HFFc6 (cell line): ENCODE data around the gene THUMPD2. TPM values are rescaled to one million over a fixed set of nuclear protein-coding genes. Genes with fewer than 3 reads are reported as not detected.

Experiments used
- DNase-seq: peaks from one replicate; pipeline ENCODE4 v3.0.0-alpha.2; 2018
- H3K27ac Mint-ChIP-seq: 2 replicates; pipeline ENCODE4 v1.8.0; 2020; ENCODE audit warnings: mild to moderate bottlenecking, mixed read lengths
- H3K27me3 Mint-ChIP-seq: 2 replicates; pipeline ENCODE4 v1.8.0; 2021; ENCODE audit warnings: mild to moderate bottlenecking, moderate library complexity, mixed read lengths; ENCODE audit not compliant: insufficient read depth
- H3K36me3 Mint-ChIP-seq: 2 replicates; pipeline ENCODE4 v1.8.0; 2021; ENCODE audit warnings: low read depth, mixed read lengths
- H3K4me1 Mint-ChIP-seq: 2 replicates; pipeline ENCODE4 v1.8.0; 2020; ENCODE audit warnings: low read depth, mixed read lengths
- H3K4me3 Mint-ChIP-seq: 2 replicates; pipeline ENCODE4 v1.8.0; 2020; ENCODE audit warnings: mild to moderate bottlenecking, moderate library complexity, mixed read lengths
- H3K9me3 Mint-ChIP-seq: 2 replicates; pipeline ENCODE4 v1.8.0; 2020; ENCODE audit warnings: mild to moderate bottlenecking, mixed read lengths
- total RNA-seq, 6 experiments: library from RNA; stranded (reverse); fragmentation: NEBNext Ultra II Directional; extraction: Animal tissue kit (Norgen Biotek cat#: 25700); gene quantifications; 2 replicates in 1 of 6; 3 replicates in 5 of 6; pipeline ENCODE4 v1.2.3, GENCODE V29; 2021
- TF ChIP-seq, protein P1 (sequence below): fragments of 200-600 bp; sonication (generic); IDR thresholded peaks from 2 replicates; pipeline ENCODE4 v1.5.0; 2021; ENCODE audit warnings: antibody characterized with exemption, mild to moderate bottlenecking

The THUMPD2 gene
- total RNA-seq, 6 experiments from 2014 or later, result 5.2 to 7.1 (median 6.1) TPM

DNA sequence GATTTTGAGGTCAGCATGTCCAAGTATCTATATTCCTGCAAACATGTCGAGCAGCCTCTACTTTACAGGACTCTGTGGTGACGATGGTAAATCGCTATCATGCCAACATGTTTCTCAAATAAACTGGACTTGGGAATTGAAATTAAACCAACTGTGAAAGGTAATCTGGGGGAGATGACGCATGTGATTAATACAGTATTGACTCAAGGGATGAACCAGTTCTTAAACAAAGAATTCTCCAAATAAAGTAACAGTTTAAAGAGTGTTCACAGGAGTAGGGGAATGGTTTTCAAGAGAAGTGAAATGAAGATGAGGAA is 54.3 kb downstream of the THUMPD2 start:
- TF ChIP-seq, protein P1, sequence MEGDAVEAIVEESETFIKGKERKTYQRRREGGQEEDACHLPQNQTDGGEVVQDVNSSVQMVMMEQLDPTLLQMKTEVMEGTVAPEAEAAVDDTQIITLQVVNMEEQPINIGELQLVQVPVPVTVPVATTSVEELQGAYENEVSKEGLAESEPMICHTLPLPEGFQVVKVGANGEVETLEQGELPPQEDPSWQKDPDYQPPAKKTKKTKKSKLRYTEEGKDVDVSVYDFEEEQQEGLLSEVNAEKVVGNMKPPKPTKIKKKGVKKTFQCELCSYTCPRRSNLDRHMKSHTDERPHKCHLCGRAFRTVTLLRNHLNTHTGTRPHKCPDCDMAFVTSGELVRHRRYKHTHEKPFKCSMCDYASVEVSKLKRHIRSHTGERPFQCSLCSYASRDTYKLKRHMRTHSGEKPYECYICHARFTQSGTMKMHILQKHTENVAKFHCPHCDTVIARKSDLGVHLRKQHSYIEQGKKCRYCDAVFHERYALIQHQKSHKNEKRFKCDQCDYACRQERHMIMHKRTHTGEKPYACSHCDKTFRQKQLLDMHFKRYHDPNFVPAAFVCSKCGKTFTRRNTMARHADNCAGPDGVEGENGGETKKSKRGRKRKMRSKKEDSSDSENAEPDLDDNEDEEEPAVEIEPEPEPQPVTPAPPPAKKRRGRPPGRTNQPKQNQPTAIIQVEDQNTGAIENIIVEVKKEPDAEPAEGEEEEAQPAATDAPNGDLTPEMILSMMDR, result no peak
- no peak for DNase-seq
- Mint-ChIP-seq H3K27ac (peak overlapping the region; percentile 87), H3K9me3 (no peaks in the 10 kb centered on the region), H3K36me3 (peaks cover 6% of the 10 kb centered on the region), H3K27me3 (no peaks in the 10 kb centered on the region), H3K4me1 (peaks cover 59% of the 10 kb centered on the region), H3K4me3 (peak overlapping the region; percentile 38)

DNA sequence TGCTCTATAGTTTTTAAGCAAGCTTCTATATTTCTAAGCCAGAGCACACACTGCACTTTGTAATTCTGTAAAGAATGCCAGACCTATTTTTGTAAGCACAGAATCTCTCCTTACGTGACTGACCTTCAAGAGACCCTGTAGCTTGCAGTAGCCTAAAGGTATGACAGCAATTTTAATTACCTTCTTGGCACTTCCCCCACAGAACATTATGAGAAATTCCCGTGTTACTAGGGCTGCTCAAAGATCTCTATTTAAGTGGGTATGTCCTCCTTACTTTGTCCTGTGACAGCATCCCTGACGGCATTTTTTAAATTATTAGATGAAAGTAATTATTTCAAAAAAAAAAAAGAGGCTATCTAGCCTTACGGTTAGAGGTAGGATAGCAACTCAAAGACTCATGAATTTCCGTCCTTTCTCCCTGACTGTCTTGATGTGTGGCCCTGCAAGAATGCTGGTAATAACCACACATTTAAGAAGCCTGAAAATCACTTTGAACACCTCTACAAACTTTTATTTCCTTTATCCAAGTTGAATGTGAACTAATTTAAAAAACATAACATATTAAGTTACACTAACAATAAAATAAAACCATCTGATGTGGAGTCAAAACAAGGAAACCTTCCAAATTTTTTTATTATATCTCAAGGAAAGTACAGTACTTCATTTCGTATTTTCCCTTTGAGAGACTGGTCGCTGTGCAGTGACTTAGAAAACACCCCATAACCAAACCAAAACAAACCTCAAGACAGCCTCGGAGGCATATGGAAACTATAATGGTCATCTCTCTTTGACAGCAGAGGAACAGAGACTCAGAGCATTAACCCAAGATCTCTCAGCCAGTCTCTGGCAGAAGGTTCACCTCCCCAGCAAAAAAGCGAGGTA is 54.9 kb downstream of the THUMPD2 start:
- Mint-ChIP-seq H3K9me3 (no peaks in the 10 kb centered on the region), H3K4me1 (peaks cover 55% of the 10 kb centered on the region), H3K27ac (peak overlapping the region; percentile 87), H3K27me3 (no peaks in the 10 kb centered on the region), H3K4me3 (peak overlapping the region; percentile 38; the same call in 1 of the 2 replicates), H3K36me3 (peaks cover 6% of the 10 kb centered on the region)
- no peak for DNase-seq
- TF ChIP-seq, protein P1, result no peak

DNA sequence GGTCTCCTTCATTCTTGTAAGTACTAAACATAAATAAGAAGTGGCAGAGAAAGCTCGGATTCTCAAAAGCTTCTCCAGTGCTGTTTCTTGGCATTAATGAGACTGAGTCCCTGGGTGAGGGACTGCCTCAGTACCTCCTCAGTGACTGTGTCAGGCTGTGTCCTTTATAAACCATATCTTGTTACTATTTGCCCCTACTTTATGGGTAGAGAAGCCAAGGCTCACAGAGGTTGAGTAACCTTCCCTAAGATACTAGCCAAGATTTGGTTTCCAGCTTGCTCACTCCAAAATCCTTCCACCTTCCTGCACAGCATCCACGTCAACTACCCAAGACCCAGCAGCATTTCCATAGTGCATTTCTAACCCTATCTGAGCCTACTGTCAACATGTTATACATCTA is 55.6 kb downstream of the THUMPD2 start:
- no peak overlapping the region for H3K4me3 Mint-ChIP-seq
- no peak for DNase-seq
- peak overlapping the region; percentile 87; the same call in 1 of the 2 replicates for H3K27ac Mint-ChIP-seq
- H3K36me3 Mint-ChIP-seq, result peaks cover 6% of the 10 kb centered on the region
- H3K9me3 Mint-ChIP-seq, result no peaks in the 10 kb centered on the region
- TF ChIP-seq, protein P1, result no peak
- no peaks in the 10 kb centered on the region; the same call in 1 of the 2 replicates for H3K27me3 Mint-ChIP-seq
- H3K4me1 Mint-ChIP-seq, result peaks cover 48% of the 10 kb centered on the region

DNA sequence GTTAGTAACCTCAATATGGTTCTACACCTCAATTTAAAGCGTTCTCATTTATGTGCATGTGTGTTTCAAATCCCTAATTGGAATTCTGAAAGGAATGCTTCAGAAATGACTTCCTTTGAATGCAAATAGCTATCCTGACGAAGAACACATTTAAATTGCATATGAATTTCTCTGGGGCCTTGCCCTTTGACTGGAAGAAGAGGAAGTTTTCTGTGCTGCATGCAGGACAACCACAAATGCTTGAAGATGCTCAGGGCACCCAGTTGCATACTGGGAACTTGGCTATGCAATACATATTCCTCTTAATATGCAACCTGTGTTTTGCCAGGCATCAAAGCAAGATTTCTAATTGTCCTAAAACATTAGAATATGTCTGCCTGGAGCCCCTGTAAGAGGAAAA is 58.1 kb downstream of the THUMPD2 start:
- H3K36me3 Mint-ChIP-seq, result no peaks in the 10 kb centered on the region
- no peak for DNase-seq
- no peak overlapping the region for H3K4me3 Mint-ChIP-seq
- H3K9me3 Mint-ChIP-seq, result no peaks in the 10 kb centered on the region
- H3K4me1 Mint-ChIP-seq, result peaks cover 27% of the 10 kb centered on the region
- H3K27ac Mint-ChIP-seq, result no peak overlapping the region
- TF ChIP-seq, protein P1, result no peak
- no peaks in the 10 kb centered on the region; the same call in 1 of the 2 replicates for H3K27me3 Mint-ChIP-seq

DNA sequence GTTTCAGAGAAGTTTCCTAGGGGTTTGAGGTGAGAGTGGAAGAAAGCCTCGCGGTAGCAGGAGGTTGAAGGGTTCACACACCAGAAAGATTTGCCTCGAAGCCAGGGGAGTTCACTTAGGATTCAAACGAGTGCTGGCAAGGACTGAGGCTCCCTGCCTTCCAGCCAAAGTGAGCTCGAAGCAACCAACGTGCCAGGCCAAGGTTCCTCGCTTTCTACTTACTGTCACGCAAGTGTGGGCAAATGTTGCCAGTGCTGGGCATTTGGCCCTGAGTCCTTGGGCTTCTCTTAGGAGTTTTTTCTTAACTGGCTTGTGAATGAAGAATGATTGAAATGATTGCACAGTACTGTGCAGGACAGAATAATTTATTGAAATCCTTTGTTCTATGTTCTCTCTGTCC is 59.7 kb downstream of the THUMPD2 start:
- TF ChIP-seq, protein P1, result no peak
- Mint-ChIP-seq H3K4me1 (peaks cover 10% of the 10 kb centered on the region), H3K27ac (no peak overlapping the region), H3K36me3 (no peaks in the 10 kb centered on the region), H3K27me3 (no peaks in the 10 kb centered on the region; the same call in 1 of the 2 replicates), H3K4me3 (no peak overlapping the region), H3K9me3 (no peaks in the 10 kb centered on the region)
- no peak for DNase-seq
